HUES64 (cell line): ENCODE data around the gene GCNT1.
"Not testable (repeated sequence)": the region's sequence is repeated elsewhere in the genome, so short reads cannot be mapped to it uniquely, and the experiment has no call there.

ENCODE experiments used
- H3K27ac ChIP-seq: 2 replicates; pipeline ENCODE4 v1.7.0; 2013; ENCODE audit warnings: low read depth, low read length, inconsistent platforms
- H3K27me3 ChIP-seq: 2 replicates; pipeline ENCODE4 v1.6.1; 2013; ENCODE audit warnings: mild to moderate bottlenecking, low read length; ENCODE audit not compliant: insufficient read depth
- H3K36me3 ChIP-seq: 2 replicates; pipeline ENCODE4 v1.6.1; 2013; ENCODE audit warnings: mild to moderate bottlenecking, low read length; ENCODE audit not compliant: insufficient read depth
- H3K4me1 ChIP-seq: 2 replicates; pipeline ENCODE4 v1.6.1; 2013; ENCODE audit warnings: mild to moderate bottlenecking, low read length, moderate library complexity; ENCODE audit not compliant: insufficient read depth
- H3K4me3 ChIP-seq: 2 replicates; pipeline ENCODE4 v1.5.1; 2013; ENCODE audit warnings: mild to moderate bottlenecking, low read length, moderate library complexity
- H3K9ac ChIP-seq: 2 replicates; pipeline ENCODE4 v1.6.1; 2013; ENCODE audit warnings: mild to moderate bottlenecking, low read depth, low read length
- H3K9me3 ChIP-seq: 2 replicates; pipeline ENCODE4 v1.6.1; 2013; ENCODE audit warnings: low read depth, low read length; ENCODE audit not compliant: insufficient read depth
- WGBS: fragments of 150-250, 120-280 bp; methylation state at CpG from one replicate; pipeline ENCODE4 v1.1.7; 2013; ENCODE audit warnings: missing lambda C conversion rate; 5-methylcytosine and 5-hydroxymethylcytosine counted together

The GCNT1 gene

DNA sequence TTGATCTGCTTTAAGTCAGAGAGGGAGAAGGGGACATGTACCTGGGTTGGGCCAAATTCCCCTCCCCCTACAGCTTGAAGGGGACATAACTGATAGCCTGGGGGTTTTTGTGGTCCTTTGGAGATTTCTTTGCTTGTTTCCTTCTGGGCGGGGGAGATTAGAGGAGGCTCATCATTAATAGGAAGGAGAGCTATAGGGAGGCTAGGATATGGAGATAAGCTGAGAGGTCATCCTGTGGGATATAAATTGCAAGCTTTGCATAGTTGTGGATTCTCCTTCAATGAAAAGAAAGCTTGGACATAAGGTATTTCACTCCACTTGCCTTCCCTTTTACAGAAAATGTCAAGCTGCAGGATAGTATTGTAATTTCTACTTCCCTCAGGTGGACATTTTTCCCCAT is 34.5 kb downstream of the GCNT1 start:
- not testable (repeated sequence) for H3K4me3 ChIP-seq, H3K27me3 ChIP-seq, H3K9me3 ChIP-seq, H3K36me3 ChIP-seq, H3K9ac ChIP-seq, H3K27ac ChIP-seq
- WGBS = 79% methylated on average over 1 of the region's 1 CpG
- H3K4me1 ChIP-seq = peaks cover 19% of the 10 kb centered on the region; the same call in 1 of the 2 replicates

DNA sequence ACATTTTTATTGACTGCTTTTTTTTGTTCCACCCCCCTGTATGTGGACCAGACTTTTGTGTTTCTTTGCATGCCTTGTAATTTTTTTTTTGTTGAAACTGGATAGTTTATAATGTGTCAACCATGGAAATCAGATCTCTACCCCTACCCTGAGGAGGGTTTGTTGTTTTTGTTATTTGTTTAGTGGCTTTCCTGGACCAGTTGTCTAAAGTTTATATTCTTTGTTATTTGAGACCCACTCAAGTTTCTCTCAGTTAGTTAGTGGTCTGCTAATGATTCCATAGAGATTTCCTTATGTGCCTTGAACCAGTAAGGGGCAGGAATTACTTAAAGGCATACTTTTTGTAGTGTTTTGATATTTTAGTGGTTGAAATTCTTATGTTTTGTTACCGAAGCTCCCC is 41.1 kb downstream of the GCNT1 start:
- WGBS = 95% methylated on average over 1 of the region's 1 CpG
- peaks cover 15% of the 10 kb centered on the region for H3K36me3 ChIP-seq

DNA sequence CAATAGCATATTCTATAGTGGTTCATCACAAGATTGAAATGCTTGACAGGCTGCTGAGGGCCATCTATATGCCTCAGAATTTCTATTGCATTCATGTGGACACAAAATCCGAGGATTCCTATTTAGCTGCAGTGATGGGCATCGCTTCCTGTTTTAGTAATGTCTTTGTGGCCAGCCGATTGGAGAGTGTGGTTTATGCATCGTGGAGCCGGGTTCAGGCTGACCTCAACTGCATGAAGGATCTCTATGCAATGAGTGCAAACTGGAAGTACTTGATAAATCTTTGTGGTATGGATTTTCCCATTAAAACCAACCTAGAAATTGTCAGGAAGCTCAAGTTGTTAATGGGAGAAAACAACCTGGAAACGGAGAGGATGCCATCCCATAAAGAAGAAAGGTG is 43.8 kb downstream of the GCNT1 start:
- H3K4me1 ChIP-seq = no peaks in the 10 kb centered on the region
- H3K4me3 ChIP-seq = no peak overlapping the region
- H3K36me3 ChIP-seq = peaks cover 15% of the 10 kb centered on the region
- 95% methylated on average over 6 of the region's 6 CpGs for WGBS
- no peak overlapping the region for H3K9ac ChIP-seq
- no peaks in the 10 kb centered on the region for H3K27me3 ChIP-seq
- H3K27ac ChIP-seq = no peak overlapping the region
- H3K9me3 ChIP-seq = no peaks in the 10 kb centered on the region

More for the DNA sequence above, 41.1 kb downstream of the GCNT1 start:
- Histone ChIP-seq H3K4me3 (no peak overlapping the region), H3K27ac (no peak overlapping the region), H3K9ac (no peak overlapping the region), H3K9me3 (no peaks in the 10 kb centered on the region), H3K4me1 (no peaks in the 10 kb centered on the region), H3K27me3 (no peaks in the 10 kb centered on the region)

DNA sequence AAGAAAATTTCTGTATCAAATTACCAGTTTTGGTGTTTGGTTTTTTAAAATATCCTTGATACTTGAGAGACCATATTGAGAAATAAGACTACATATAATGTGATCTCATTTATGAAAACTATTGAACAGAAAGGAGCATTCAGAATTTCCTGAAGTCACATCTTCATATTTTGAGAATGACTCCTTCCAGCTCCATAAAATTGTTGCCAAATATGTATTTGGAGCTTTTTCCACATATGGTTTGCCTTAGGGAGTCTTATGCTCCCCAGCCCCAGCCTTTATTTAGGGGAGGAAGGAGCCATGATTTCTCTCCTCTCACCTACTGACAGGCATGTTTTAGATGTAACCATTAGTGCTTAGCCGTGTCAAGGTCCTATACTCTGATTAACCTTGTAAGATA is 51.1 kb downstream of the GCNT1 start:
- H3K36me3 ChIP-seq = no peaks in the 10 kb centered on the region
- no peak overlapping the region for H3K27ac ChIP-seq
- H3K27me3 ChIP-seq = no peaks in the 10 kb centered on the region
- 0 out of 2 replicates have a peak, but pooled peaks cover 5% of the 10 kb centered on the region for H3K9me3 ChIP-seq
- 83% methylated on average over 1 of the region's 1 CpG for WGBS
- no peak overlapping the region for H3K4me3 ChIP-seq
- no peak overlapping the region for H3K9ac ChIP-seq
- no peaks in the 10 kb centered on the region for H3K4me1 ChIP-seq

DNA sequence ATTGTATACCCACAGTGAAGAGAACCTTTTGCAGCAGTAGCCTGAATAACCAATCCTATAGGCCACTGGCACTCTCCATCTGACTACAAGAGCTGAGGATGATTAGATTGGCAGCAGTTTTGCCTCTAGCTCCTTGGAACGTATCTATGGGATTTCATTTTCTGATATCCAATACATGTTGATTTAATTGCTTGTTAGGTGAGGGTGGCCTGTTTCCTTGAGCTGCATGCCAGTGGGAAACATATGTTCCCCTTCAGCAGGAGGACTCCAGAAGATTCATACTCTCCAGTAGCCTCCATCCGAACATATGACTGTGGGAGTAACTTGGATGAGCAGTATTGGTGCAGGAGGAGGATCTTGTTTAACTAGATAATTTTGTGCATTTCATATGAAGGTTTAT is 51.5 kb downstream of the GCNT1 start:
- no peak overlapping the region for H3K4me3 ChIP-seq
- H3K36me3 ChIP-seq = no peaks in the 10 kb centered on the region
- no peaks in the 10 kb centered on the region for H3K4me1 ChIP-seq
- H3K9me3 ChIP-seq = 0 out of 2 replicates have a peak, but pooled peaks cover 5% of the 10 kb centered on the region
- H3K27ac ChIP-seq = no peak overlapping the region
- WGBS = 100% methylated on average over 2 of the region's 2 CpGs
- no peak overlapping the region for H3K9ac ChIP-seq
- no peaks in the 10 kb centered on the region for H3K27me3 ChIP-seq

DNA sequence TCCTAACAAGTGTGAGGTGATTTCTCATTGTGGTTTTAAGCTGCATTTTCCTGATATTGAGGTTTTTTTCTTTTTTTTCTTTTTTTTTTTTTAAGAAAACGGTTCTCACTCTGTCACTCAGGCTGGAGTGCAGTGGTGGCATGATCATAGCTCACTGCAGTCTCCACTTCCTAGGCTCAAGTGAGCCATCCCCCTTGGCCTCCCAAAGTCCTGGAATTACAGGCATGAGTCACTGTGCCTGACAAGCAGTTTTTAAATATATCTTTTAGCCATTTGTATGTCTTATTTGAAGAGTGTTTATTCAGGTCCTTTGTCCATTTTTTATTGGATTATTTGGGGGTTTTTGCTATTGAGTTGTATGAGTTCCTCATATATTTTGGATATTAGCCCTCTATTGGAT is 53.8 kb downstream of the GCNT1 start:
- Histone ChIP-seq H3K27me3 (no peaks in the 10 kb centered on the region), H3K9ac (no peak overlapping the region)
- WGBS = 84% methylated on average over 1 of the region's 1 CpG

DNA sequence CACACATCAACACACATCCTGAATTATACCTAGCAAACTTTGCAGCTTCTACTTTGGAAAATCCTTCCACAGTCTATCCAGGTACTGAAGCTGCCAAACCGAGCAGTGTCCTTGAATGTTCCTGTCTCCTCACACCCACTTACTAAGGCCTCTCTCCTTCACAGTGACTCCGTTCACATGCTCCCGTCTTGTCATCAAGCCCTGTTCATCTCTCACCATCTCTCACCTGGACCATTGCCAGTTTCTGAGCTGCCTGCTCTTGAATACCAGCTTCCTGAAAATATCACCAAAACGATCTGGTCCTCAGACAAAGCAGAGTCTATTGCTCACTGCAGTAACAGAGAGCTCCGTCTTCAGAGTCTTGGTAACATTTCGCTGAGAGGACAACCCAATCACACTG is 57.4 kb downstream of the GCNT1 start:
- Histone ChIP-seq H3K9me3 (0 out of 2 replicates have a peak, but pooled peaks cover 5% of the 10 kb centered on the region), H3K4me1 (no peaks in the 10 kb centered on the region), H3K27me3 (no peaks in the 10 kb centered on the region), H3K27ac (no peak overlapping the region), H3K36me3 (no peaks in the 10 kb centered on the region), H3K4me3 (no peak overlapping the region), H3K9ac (no peak overlapping the region)
- WGBS = 89% methylated on average over 6 of the region's 6 CpGs

More for the DNA sequence above, 53.8 kb downstream of the GCNT1 start:
- Histone ChIP-seq H3K4me1 (no peaks in the 10 kb centered on the region), H3K9me3 (0 out of 2 replicates have a peak, but pooled peaks cover 5% of the 10 kb centered on the region), H3K27ac (no peak overlapping the region), H3K4me3 (no peak overlapping the region), H3K36me3 (no peaks in the 10 kb centered on the region)

DNA sequence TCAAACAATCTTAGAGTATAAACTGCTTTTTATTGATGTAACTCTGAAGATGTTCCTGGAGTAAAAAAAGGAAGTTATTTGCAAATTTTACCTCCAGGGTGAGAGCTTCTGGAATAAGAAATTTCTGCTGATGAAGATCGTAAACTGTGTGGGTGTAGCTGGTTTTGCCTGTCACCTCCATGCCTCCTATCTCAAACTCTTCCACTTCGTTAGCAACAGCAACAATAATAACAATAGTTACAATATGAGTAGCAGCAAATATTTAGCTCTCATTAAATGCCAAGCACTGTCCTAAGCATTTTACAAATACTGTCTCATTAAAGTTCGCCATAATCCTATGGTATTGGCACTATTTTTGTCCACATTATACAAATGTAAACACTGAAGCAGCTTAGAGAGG is 57.9 kb downstream of the GCNT1 start:
- Histone ChIP-seq H3K36me3 (no peaks in the 10 kb centered on the region), H3K27me3 (no peaks in the 10 kb centered on the region), H3K27ac (no peak overlapping the region), H3K9me3 (0 out of 2 replicates have a peak, but pooled peaks cover 5% of the 10 kb centered on the region), H3K4me1 (no peaks in the 10 kb centered on the region), H3K4me3 (no peak overlapping the region), H3K9ac (no peak overlapping the region)
- 96% methylated on average over 3 of the region's 3 CpGs for WGBS

DNA sequence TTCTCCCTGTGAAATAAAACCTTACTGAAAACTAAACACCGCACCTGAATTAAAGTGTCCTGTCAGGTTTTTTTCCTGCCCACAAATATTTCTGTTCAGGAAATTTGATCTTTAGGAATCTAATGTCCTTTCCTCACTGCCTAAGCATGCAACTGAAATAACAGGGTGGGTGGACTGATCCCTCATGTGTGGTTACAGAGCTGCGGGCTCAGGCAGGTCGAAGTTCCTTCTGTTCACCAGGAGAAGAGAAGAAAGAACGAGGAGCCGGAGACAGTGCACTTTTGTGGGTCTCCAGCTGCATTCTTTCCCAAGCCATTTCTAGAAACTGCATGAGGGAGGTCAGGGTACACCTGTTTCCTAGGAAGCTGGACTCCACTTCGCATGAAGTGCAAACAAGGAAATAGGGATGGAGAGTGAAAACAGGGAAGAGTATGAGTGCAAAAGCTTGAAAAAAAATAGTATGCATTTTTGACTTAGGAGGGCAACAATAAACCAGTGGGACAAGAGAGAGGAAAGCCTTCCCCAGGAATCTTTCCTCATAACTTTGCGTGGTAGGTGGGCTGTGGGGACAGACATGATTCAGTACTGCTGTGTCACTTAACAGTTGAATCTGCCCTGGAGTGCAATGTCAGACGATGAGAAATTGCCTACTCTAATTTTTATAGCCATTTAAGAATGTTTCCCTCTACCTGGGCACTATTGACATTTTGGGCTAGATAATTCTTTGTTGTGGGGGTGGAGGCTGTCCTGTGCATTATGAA is 60.3 kb downstream of the GCNT1 start:
- H3K4me3 ChIP-seq = no peak overlapping the region
- no peak overlapping the region for H3K9ac ChIP-seq
- H3K4me1 ChIP-seq = no peaks in the 10 kb centered on the region
- H3K27ac ChIP-seq = no peak overlapping the region
- no peaks in the 10 kb centered on the region for H3K36me3 ChIP-seq
- 0 out of 2 replicates have a peak, but pooled peaks cover under 1% of the 10 kb centered on the region for H3K9me3 ChIP-seq
- WGBS = 89% methylated on average over 8 of the region's 8 CpGs
- no peaks in the 10 kb centered on the region for H3K27me3 ChIP-seq

DNA sequence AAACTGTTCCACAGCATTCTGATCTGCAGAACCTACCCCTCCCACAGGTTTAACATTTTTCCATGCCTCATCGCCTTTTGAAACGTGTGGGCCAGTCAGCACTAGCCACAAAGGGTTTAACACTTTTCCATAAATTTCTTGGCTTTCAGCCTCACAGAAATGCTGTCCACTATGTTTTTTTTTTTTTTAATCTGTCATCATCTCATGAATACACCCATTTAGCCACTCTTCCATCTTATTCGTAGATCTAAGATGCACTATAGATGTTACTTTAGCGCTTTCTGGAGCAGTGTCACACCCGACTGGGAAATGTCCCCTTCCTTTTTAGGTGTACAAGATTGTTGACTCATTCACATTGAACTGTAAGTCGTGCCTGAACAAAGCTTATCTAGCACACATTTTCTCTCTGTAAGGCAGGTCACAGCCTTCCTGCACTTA is 62.3 kb downstream of the GCNT1 start:
- Histone ChIP-seq H3K4me3 (no peak overlapping the region), H3K36me3 (no peaks in the 10 kb centered on the region), H3K4me1 (no peaks in the 10 kb centered on the region; the same call in 1 of the 2 replicates), H3K9ac (no peak overlapping the region), H3K27ac (no peak overlapping the region), H3K9me3 (no peaks in the 10 kb centered on the region), H3K27me3 (no peaks in the 10 kb centered on the region)
- 94% methylated on average over 6 of the region's 6 CpGs for WGBS

DNA sequence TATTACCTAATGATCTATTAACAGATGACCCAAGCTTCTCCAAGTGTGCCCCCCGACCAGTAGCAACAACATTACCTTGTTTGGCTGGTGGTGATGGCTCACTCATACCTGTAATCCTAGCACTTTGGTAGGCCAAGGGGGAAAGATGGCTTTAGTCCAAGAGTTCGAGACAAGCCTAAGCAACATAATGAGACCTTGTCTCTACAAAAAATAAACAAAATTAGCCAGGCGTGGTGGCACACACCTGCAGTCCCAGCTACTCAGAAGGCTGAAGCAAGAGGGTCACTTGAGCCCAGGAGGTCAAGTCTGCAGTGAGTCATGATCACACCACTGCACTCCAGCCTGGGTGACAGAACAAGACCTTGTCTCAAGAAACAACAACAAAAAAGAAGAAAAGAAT is 62.9 kb downstream of the GCNT1 start:
- H3K9me3 ChIP-seq = no peaks in the 10 kb centered on the region
- 94% methylated on average over 3 of the region's 3 CpGs for WGBS

More for the DNA sequence above, 62.9 kb downstream of the GCNT1 start:
- Histone ChIP-seq H3K9ac (no peak overlapping the region), H3K27me3 (no peaks in the 10 kb centered on the region), H3K4me1 (no peaks in the 10 kb centered on the region; the same call in 1 of the 2 replicates), H3K4me3 (no peak overlapping the region), H3K36me3 (no peaks in the 10 kb centered on the region), H3K27ac (no peak overlapping the region)
